ENCODE data around the gene SLC35B3.
"Not testable (repeated sequence)": the region's sequence is repeated elsewhere in the genome, so short reads cannot be mapped to it uniquely, and the experiment has no call there.

SLC35B3 gene

DNA sequence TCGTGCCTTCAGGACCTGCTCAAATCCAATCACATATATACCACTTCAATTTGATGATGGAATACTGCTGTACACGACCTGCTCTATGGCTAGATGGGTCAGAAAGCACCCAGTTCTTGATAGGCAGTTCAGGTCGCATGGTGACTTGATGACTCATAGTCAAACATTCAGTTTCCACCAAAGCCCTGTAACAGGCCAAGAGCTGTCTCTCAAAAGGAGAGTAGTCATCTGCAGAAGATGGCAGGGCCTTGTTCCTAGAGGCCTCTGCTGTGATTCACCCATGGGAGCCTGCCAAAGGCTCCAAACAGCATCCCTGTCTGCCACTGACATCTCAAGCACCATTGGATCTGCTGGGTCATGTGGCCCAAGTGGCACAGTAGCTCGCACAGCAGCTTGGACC, 29.4 kb downstream of the SLC35B3 start:
- not testable (repeated sequence) for DNase-seq

DNA sequence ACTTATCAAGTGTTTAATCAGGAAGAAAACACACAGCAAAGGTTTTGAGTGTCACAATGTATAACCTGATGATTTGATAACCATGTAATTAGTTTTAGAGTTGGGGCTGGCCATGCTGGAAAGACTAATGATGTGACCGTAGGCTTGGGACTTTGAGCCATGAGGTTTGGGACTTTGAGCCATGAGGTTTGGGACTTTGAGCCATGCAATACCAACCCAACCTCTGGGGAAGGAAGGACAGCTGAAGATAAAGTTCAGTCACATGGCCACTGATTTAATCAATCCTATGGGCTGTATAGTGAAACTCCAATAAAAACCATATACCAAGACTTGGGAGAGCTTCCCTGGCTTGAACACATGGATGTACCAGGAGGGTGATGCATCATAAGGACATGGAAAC, 32.8 kb downstream of the SLC35B3 start:
- DNase-seq = no peak

- no peak for DNase-seq
Observed at GRCh38 chr6:8400663-8401062, 34.7 kb downstream of the SLC35B3 start.

DNA sequence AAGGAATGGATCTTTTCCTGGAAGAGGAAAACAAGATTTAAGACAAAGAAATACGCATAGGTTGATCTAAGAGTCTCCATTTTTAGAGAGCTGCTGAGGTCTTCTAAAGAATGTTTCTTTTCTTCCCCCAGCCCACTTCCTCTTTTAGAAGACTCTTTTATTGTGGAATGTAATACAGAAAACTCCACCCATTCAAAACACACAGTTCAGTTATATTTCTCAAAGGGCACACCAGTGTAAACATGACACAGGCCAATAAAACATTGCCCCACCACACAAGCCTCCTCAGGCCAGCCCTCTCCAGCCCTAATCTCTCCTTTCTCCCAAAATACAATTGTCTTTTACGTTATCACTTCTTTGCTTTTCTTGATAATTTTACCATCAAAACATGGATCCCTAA, 42.8 kb downstream of the SLC35B3 start:
- no peak for DNase-seq

GRCh38 chr6:8391934-8392333, 43.4 kb downstream of the SLC35B3 start:
- DNase-seq = no peak

GRCh38 chr6:8389036-8389818, 46.1 kb downstream of the SLC35B3 start:
- no peak for DNase-seq

DNA sequence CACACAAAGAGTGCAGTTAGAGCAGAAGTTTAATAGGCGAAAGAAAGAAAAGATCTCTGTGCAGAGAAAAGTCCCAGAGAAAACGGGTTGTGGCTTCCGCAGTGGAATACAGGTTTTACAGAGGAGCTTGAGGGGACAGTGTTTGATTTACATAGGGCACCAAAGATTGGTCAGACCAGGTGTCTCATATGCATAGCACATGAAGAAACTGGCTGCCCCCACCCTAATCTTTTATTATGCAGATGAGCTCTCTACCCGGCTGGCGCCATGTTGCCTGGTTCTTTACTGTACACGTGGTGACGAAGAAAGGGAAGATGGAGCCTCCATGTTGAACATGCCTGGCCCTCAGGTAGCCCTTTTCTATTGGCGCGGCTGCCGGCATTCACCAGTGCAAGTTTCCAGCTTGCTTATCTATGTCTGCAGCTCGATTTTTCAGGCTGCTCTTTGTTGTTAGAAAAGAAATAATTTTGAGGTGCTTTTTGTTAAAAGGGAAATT, 47.4 kb downstream of the SLC35B3 start:
- DNase-seq = no peak

GRCh38 chr6:8383584-8383983, 51.8 kb downstream of the SLC35B3 start:
- no peak for DNase-seq

DNA sequence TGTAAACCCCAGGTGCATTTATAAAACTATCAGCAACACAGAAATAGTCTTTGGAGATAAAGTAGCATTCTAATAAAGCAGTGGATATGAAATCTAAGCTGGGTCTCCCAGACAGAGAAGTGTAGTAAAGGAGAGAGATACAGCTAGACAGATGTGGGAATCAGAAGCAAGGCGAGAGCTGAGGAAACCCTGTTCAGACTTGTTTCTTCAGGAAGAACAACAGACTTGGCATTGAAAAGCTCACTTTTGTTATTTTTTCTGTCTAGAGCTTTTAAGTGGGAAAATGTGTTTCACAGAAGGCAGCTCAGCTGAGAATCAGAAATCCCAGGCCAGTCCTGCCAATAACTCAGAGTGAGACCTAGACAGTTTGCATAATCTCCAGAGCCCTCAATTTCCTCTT, 52.9 kb downstream of the SLC35B3 start:
- no peak for DNase-seq

GRCh38 chr6:8375916-8376315, 59.4 kb downstream of the SLC35B3 start:
- DNase-seq = no peak
